ENCODE measurements around the gene ARL6IP5.

Gene ARL6IP5

GRCh38 chr3:69143612-69144011 is 58.9 kb downstream of the ARL6IP5 start:
- no peak for DNase-seq (ENCODE audit: extremely low read depth, low read depth)
- no peak for TF ChIP-seq CTCF (IDR thresholded peaks at IDR 0.05; ENCODE audit: low read depth, low read length, missing control alignments)

GRCh38 chr3:69144631-69145245 is 60.0 kb downstream of the ARL6IP5 start:
- H3K4me3 ChIP-seq (replicated peaks; ENCODE audit: low read depth, low read length): no peak overlapping the region
- no peak for DNase-seq (ENCODE audit: extremely low read depth, low read depth)
- no peak for TF ChIP-seq CTCF (IDR thresholded peaks at IDR 0.05; ENCODE audit: low read depth, low read length, missing control alignments)

More at GRCh38 chr3:69143612-69144011, 58.9 kb downstream of the ARL6IP5 start:
- H3K4me3 ChIP-seq (replicated peaks; ENCODE audit: low read depth, low read length): no peak overlapping the region

GRCh38 chr3:69145688-69146087 is 61.0 kb downstream of the ARL6IP5 start:
- no peak overlapping the region for H3K4me3 ChIP-seq (replicated peaks; ENCODE audit: low read depth, low read length)
- no peak for TF ChIP-seq CTCF (IDR thresholded peaks at IDR 0.05; ENCODE audit: low read depth, low read length, missing control alignments)
- DNase-seq (ENCODE audit: extremely low read depth, low read depth): no peak

GRCh38 chr3:69149586-69149985 is 64.8 kb downstream of the ARL6IP5 start:
- TF ChIP-seq CTCF (IDR thresholded peaks at IDR 0.05; ENCODE audit: low read depth, low read length, missing control alignments): no peak
- H3K4me3 ChIP-seq (replicated peaks; ENCODE audit: low read depth, low read length): no peak overlapping the region
- no peak for DNase-seq (ENCODE audit: extremely low read depth, low read depth)
